ENCODE measurements around the gene CCDC60.

The CCDC60 gene

DNA sequence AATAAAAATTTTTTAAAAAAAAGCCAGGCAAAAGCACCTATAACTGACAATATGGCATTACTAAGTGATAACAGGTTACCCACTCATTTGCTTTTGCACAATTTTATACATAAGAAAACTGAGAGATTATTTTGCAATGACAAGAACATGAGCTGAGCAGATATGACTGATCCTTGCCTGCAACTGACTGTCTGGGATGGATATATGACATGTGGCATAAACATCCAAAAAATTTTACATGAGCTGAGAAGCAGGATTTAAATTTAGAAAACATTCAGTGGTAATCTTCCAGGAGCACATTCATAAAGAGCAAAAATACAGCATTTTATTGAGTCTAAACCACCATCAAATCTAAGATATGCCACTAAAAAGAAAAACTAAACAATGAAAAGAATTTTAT lies 133.8 kb downstream of the CCDC60 start:
- Mint-ChIP-seq H3K27ac (no peak overlapping the region), H3K4me1 (ENCODE audit: low read depth) (no peaks in the 10 kb centered on the region), H3K4me3 (no peak overlapping the region), H3K36me3 (ENCODE audit: low read depth) (no peaks in the 10 kb centered on the region), H3K27me3 (peaks cover 6% of the 10 kb centered on the region), H3K9me3 (no peaks in the 10 kb centered on the region)

DNA sequence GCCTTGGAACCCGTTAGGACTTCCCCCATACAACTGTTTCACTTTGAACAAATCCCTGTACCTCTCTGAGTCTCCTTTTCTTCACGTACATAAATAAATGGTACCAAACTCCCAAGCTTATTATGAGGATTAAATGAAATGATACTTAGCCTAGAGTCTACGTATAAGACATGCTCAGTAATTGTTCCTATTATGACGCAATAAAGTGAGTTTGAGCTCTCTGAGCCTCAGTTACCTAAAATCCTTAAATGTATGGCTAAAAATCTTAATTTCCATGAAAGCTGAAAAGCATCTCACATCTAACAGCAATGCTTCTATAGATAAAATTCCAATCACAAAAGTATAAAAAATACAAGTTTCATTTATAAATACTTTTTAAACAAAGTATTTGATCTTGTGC lies 141.1 kb downstream of the CCDC60 start:
- H3K27me3 Mint-ChIP-seq = peaks cover 3% of the 10 kb centered on the region
- no peaks in the 10 kb centered on the region for H3K36me3 Mint-ChIP-seq (ENCODE audit: low read depth)
- no peaks in the 10 kb centered on the region for H3K9me3 Mint-ChIP-seq
- no peaks in the 10 kb centered on the region for H3K4me1 Mint-ChIP-seq (ENCODE audit: low read depth)
- no peak overlapping the region for H3K4me3 Mint-ChIP-seq
- H3K27ac Mint-ChIP-seq = no peak overlapping the region

DNA sequence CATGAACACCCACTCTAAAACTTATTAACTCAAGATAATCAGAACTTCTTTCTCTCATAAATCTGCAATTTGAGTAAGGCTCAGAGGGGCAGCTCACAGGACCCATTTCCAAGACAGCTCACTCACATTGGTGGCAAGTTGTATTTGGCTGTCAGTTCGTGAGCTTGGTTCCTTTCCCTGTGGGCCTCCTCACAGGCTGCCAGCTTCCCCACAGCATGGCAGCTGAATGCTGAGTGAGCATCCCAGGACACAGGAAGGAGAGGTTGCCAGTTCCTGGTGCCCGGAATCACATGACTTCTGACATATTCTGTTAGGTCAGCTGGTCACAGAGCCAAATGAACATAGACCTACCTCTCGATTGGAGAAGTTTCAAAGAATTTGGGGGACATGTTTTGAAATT lies 142.4 kb downstream of the CCDC60 start:
- Mint-ChIP-seq H3K4me1 (ENCODE audit: low read depth) (no peaks in the 10 kb centered on the region), H3K27ac (no peak overlapping the region), H3K27me3 (peaks cover 3% of the 10 kb centered on the region), H3K9me3 (no peaks in the 10 kb centered on the region), H3K36me3 (ENCODE audit: low read depth) (no peaks in the 10 kb centered on the region), H3K4me3 (no peak overlapping the region)

DNA sequence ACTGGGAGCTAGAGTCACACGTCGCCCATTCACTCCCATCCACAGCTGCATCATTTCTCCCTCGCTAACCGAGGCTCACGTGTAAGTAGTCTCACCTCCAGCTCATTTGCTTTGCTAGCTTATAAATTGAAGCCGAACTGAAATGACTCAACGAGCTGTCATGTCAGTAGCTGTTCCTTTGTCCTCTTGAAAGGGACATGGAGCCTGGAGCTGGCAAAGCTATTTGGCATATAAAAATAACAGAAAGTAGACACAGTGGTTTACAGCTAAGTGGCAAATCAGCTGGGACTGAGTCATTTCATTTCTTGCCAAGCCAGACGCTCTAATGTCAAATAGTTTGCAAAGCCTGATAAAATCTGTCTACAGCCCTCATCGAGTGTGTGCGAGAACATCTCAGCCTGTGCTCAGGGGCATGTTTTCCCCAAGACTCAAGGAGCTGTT lies 144.6 kb downstream of the CCDC60 start:
- Mint-ChIP-seq H3K4me3 (no peak overlapping the region), H3K27ac (no peak overlapping the region), H3K27me3 (no peaks in the 10 kb centered on the region), H3K4me1 (ENCODE audit: low read depth) (no peaks in the 10 kb centered on the region), H3K36me3 (ENCODE audit: low read depth) (no peaks in the 10 kb centered on the region), H3K9me3 (no peaks in the 10 kb centered on the region)

DNA sequence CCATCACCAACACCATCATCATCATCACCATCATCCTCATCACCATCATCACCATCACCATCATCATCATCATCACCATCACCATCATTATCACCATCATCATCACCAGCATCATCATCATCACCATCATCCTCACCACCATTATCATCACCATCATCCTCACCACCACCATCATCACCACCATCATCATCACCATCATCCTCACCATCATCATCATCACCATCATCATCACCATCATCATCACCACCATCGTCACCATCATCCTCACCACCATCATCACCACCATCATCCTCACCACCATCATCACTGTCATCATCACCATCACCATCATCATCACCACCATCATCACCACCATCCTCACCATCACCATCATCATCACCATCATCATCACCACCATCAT lies 146.0 kb downstream of the CCDC60 start:
- Mint-ChIP-seq H3K9me3 (no peaks in the 10 kb centered on the region), H3K27ac (no peak overlapping the region), H3K36me3 (ENCODE audit: low read depth) (no peaks in the 10 kb centered on the region), H3K27me3 (no peaks in the 10 kb centered on the region), H3K4me1 (ENCODE audit: low read depth) (no peaks in the 10 kb centered on the region), H3K4me3 (no peak overlapping the region)

DNA sequence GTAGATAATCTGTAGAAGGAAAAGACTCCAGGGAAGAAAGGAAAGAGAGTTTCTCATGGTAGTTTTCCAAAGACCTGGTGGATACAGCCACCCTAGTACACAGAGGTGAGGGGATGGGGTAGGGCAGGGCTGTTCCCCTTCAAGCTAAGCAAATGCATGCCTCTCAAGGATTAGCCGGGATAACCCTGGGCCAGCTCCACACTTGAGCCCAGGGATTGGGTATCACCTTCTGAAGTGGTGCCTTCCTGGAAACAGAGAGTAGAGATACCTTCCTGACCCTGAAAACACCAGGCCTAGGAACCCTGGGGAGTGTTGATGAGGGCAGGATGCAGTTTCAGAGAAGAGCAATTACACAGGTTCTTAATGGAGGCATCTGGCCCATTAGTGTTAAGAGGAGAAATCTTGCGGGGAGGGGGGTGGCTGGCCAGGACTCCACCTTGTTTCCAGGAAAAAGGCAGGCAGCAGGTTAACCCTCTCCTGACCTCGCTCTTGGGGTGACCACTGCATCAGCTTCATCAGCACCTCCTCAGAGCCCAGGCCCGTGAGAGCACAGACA lies 152.1 kb downstream of the CCDC60 start:
- no peak overlapping the region for H3K27ac Mint-ChIP-seq
- no peaks in the 10 kb centered on the region for H3K36me3 Mint-ChIP-seq (ENCODE audit: low read depth)
- H3K9me3 Mint-ChIP-seq = no peaks in the 10 kb centered on the region
- no peak overlapping the region for H3K4me3 Mint-ChIP-seq
- no peaks in the 10 kb centered on the region for H3K4me1 Mint-ChIP-seq (ENCODE audit: low read depth)
- H3K27me3 Mint-ChIP-seq = peaks cover 8% of the 10 kb centered on the region

DNA sequence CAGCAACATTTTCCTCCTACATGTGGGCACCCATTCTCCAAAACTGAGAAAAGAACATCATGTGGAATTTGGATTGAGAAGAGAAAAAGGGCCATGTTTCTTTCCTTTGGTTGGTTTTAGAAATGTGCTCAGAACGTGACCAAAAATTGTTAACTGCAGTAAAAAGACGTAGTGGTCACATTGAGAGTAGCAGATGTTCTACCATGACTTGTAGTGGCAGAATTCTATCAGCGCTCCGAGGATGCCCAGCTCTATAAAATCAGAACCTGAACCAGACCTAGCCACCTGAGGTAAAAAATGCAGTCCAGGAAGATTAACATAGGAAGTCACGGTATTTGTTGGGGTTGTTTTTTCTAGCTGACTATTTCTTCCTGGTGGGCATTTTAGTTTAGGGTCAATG lies 157.3 kb downstream of the CCDC60 start:
- no peaks in the 10 kb centered on the region for H3K4me1 Mint-ChIP-seq (ENCODE audit: low read depth)
- no peaks in the 10 kb centered on the region for H3K9me3 Mint-ChIP-seq
- H3K27me3 Mint-ChIP-seq = peaks cover 13% of the 10 kb centered on the region
- H3K4me3 Mint-ChIP-seq = no peak overlapping the region
- no peaks in the 10 kb centered on the region for H3K36me3 Mint-ChIP-seq (ENCODE audit: low read depth)
- no peak overlapping the region for H3K27ac Mint-ChIP-seq

DNA sequence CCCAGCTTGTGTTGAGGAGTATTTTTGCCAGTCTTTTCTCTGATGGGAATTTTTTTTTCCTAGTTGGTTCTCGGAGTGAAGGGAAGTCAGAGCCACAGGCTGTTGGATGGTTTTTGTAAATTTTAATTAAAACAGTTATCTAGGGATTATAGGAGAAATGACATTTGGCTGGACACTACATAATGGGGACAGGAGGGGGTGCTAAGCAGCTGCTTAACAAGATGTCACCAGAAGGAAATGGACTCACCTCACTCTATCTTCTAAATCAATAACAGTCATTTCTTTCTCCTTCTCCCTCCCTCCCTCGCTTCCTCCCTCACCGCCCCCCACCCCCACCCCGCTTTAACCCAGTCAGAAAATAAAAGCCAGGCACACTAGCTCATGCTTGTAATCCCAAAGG lies 165.7 kb downstream of the CCDC60 start:
- Mint-ChIP-seq H3K27me3 (peaks cover 16% of the 10 kb centered on the region), H3K9me3 (no peaks in the 10 kb centered on the region), H3K27ac (no peak overlapping the region), H3K36me3 (ENCODE audit: low read depth) (no peaks in the 10 kb centered on the region), H3K4me1 (ENCODE audit: low read depth) (no peaks in the 10 kb centered on the region), H3K4me3 (no peak overlapping the region)

DNA sequence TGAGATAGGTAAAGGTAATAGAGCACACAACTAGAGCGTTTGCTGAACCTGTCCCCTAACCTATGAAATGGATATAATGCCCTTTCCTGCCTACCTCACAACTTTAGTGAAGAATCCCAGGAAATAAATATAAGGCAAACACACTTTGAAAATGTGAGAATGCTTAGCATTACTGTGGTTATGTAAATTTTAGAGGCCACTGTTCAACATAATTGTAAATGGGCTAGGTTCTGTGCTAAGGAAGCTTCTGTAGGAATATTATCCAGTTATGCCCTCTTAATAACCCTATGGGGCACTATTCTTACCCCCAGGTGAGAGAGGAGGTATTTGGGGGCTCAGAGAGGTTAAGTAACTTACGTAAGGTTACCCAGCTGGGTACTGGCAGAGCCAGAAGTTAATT lies 166.5 kb downstream of the CCDC60 start:
- Mint-ChIP-seq H3K27ac (no peak overlapping the region), H3K27me3 (peaks cover 13% of the 10 kb centered on the region), H3K4me1 (ENCODE audit: low read depth) (no peaks in the 10 kb centered on the region), H3K4me3 (no peak overlapping the region), H3K9me3 (no peaks in the 10 kb centered on the region), H3K36me3 (ENCODE audit: low read depth) (no peaks in the 10 kb centered on the region)

DNA sequence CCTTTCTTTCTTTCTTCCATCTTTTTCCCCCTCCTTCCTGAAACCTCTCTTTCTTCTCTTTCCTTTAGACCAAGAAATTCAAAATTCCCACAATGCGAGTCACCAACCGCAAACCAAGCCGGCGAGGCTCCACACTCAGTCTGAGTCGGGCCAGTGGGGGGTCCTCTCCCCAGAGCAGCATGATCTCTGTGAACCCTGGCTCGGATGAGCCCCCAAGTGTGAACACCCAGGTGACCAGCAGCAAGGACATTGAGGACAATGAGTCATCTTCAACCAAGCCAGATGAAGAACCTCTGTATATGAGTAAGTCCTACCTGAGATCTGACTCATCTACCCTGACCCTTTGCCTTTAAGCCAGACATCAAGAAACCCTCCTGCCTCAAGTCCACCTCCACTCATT lies 170.5 kb downstream of the CCDC60 start:
- H3K27ac Mint-ChIP-seq = no peak overlapping the region
- peaks cover 12% of the 10 kb centered on the region for H3K27me3 Mint-ChIP-seq
- no peaks in the 10 kb centered on the region for H3K4me1 Mint-ChIP-seq (ENCODE audit: low read depth)
- H3K9me3 Mint-ChIP-seq = no peaks in the 10 kb centered on the region
- no peaks in the 10 kb centered on the region for H3K36me3 Mint-ChIP-seq (ENCODE audit: low read depth)
- no peak overlapping the region for H3K4me3 Mint-ChIP-seq

DNA sequence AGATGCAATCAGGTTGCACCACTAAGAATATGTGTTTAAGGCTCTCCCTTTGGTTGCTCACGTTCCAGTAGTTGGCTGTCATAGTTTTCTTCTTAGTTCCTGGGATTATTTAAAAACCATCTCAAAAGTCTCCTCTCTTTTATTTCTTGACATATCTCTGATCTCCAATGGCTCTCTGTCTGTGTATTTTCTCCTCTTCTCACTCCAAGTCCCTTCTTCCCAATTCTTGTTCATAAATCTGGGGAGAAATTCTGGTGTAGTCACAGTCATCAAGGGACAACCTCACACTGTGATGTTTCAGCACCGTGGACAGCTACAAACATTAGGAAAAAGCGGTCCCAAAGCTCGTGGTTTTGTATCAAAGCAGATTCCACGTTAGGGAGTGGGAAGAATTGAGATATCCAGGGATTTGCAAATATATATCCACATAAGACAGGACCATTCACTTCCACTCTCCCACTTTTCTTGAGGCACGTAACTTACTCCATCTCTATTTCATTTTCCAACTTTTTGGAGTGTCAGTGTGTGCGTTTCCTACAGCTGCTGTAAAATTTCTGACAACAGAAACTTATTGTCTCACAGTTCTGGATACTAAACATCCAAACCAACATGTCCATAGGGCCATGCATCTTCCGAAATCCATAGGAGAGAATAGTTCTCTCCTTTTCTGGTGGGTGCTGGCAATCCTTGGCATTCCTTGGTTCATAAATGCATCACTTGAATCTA lies 178.4 kb downstream of the CCDC60 start:
- Mint-ChIP-seq H3K27me3 (peaks cover 13% of the 10 kb centered on the region), H3K9me3 (peaks cover 9% of the 10 kb centered on the region), H3K4me3 (no peak overlapping the region), H3K36me3 (ENCODE audit: low read depth) (no peaks in the 10 kb centered on the region), H3K27ac (no peak overlapping the region), H3K4me1 (ENCODE audit: low read depth) (no peaks in the 10 kb centered on the region)

DNA sequence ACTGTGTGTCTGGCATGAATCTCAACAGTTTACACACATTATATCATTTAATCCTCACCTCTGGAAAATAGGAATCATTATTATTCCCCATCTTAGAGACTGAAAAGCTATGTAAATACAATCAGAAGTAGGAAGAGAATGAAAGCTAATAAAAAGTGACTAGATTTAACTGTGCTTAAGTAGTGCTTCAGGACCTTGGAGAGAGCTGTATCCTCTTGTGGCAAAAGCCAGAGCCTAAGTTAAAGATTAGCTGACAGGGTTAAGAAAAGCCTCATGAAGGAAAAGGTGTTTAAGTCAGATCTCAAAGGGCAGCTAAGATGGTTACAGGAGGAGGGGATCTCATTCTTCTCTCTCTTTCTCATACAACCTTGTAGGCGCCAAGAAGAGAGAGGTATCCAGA lies 193.7 kb downstream of the CCDC60 start:
- Mint-ChIP-seq H3K4me1 (ENCODE audit: low read depth) (no peaks in the 10 kb centered on the region), H3K9me3 (no peaks in the 10 kb centered on the region), H3K4me3 (no peak overlapping the region), H3K27me3 (peaks cover 12% of the 10 kb centered on the region), H3K27ac (no peak overlapping the region), H3K36me3 (ENCODE audit: low read depth) (no peaks in the 10 kb centered on the region)

DNA sequence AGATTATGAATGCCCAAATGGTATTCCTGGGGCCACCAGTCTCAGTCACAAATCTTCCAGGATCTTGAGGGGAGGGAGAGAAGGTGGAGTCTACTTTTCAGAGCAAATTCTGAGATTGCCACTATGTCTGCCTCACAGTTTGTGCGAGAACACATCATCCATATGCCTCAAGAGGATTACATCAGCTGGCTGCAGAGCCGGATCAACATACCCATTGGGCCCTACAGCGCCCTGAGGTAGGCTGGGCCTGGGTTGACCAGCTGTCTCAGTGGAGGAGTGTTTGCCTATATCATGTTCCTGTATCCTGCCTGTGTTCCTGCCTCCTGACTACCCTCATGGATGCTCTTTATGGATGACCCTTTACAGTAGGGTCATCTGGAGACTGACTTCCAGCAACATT lies 205.9 kb downstream of the CCDC60 start:
- Mint-ChIP-seq H3K27me3 (peaks cover 26% of the 10 kb centered on the region), H3K4me3 (no peak overlapping the region), H3K27ac (no peak overlapping the region), H3K4me1 (ENCODE audit: low read depth) (no peaks in the 10 kb centered on the region), H3K36me3 (ENCODE audit: low read depth) (no peaks in the 10 kb centered on the region), H3K9me3 (no peaks in the 10 kb centered on the region)

DNA sequence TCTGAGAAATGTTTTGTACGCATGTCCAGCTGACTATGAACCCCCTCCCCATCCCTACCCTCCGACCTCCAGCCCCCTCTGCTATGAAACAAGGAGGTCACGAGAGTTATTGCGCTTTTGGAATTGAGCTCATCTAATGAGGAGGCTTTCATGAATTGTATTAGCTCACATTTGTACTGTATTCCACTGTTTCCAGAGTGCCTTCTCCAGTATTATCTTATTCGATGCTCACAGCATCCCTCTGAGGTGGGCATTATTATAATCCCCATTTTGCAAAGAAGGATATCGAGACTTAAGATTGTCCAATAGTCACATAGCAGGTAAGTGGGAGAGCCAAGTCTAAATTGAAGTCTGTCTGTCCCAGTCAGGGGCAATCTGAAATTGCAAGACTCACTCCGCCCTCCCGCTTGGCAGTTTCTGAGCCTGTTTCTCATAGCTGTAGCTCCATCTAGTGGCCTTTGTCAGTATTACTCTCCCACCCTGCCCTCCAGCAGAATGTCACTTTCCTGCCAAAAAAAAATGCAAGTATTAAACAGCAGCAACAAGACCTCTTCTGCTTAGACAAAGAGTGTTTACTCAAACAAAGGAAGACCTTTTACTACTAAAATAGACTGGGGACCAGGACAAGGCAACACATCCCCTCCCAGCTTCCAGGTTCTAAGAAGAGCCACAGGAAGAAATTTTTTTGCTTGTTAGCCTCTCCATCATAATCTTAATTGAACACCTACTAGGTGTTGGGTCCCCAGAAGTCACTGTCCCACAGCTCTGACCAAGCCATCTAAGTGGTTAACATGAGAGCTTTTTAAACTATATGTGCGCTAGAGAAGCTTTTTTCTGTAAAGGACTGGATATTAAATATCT lies 210.5 kb downstream of the CCDC60 start:
- H3K27me3 Mint-ChIP-seq = peaks cover 27% of the 10 kb centered on the region
- H3K9me3 Mint-ChIP-seq = no peaks in the 10 kb centered on the region
- no peak overlapping the region for H3K27ac Mint-ChIP-seq
- H3K36me3 Mint-ChIP-seq (ENCODE audit: low read depth) = no peaks in the 10 kb centered on the region
- H3K4me3 Mint-ChIP-seq = no peak overlapping the region
- H3K4me1 Mint-ChIP-seq (ENCODE audit: low read depth) = no peaks in the 10 kb centered on the region

DNA sequence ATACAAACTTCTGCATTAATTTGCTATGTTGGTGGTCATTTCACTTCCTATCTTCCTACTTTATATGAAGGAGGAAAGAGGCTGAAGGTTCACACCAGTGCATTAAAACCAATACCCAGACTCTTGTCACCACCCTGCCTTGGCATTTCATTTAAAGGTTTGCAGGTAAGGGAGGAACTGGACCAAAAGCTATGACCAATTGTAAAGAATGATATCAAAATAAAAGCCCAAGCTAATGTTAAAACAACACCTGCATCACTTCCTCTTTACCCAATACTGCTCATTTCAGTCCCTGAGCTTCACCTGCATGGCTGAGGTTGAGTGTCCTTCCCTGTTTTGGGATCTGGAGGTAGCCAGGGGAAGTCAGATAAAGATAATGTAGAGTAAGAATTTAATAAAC lies 211.8 kb downstream of the CCDC60 start:
- Mint-ChIP-seq H3K36me3 (ENCODE audit: low read depth) (no peaks in the 10 kb centered on the region), H3K4me1 (ENCODE audit: low read depth) (no peaks in the 10 kb centered on the region), H3K27ac (no peak overlapping the region), H3K9me3 (no peaks in the 10 kb centered on the region), H3K27me3 (peaks cover 26% of the 10 kb centered on the region), H3K4me3 (no peak overlapping the region)
